Activated CD8-positive, alpha-beta memory T cell treated with anti-CD3 and anti-CD28 coated beads, Interleukin-2, amount 50 U/mL, for 1 hour (primary cell): ENCODE measurements around the gene CIRBP.
A peak's percentile ranks its signal among the peaks of the same experiment; 100 is the strongest.

Experiments used
- DNase-seq: peaks from one replicate; pipeline ENCODE4 v3.0.0-alpha.2; 2020; ENCODE audit errors: extremely low read depth

The CIRBP gene

DNA sequence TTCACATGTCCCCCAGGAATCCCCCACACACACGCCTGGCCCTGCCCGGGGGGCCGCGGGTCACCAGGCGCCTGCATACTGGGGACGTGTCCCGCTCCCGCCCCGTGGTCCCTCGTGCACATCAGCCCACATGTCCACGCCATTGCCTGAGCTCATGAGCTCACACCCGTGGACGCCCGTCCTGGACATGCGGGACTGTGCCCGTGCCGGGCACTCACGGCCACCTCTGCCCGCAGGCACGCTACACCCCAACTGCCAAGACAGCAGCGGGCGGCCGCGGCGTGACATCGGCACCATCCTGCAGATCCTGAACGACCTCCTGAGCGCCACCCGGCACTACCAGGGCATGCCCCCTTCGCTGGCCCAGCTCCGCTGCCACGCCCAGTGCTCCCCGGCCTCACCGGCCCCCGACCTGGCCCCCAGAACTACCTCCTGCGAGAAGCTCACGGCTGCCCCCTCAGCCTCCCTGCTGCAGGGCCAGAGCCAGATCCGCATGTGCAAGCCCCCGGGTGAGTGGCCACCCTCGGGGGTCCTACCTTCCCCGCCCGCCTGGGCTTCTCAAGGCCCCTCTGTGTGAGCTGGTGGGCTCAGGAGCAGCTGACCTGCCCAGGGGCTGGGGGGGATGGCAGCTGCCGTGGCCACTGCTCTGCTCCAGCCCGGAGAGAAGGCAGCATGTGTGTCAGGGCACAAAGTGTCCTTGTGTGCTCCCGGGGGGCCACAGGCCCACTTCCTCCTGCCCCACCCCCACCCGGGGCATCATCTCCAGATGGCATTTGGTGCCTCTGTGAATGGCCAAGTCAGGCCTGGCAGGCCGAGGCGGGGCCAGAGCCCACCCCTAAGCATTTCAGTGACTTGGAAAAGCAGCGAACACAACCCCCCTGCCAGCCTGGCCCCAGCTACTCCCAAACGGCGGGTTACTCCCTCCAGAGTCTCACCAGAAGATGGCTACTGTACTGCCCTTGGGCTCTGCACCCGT, 13.7 kb upstream of the CIRBP start:
- no peak for DNase-seq

DNA sequence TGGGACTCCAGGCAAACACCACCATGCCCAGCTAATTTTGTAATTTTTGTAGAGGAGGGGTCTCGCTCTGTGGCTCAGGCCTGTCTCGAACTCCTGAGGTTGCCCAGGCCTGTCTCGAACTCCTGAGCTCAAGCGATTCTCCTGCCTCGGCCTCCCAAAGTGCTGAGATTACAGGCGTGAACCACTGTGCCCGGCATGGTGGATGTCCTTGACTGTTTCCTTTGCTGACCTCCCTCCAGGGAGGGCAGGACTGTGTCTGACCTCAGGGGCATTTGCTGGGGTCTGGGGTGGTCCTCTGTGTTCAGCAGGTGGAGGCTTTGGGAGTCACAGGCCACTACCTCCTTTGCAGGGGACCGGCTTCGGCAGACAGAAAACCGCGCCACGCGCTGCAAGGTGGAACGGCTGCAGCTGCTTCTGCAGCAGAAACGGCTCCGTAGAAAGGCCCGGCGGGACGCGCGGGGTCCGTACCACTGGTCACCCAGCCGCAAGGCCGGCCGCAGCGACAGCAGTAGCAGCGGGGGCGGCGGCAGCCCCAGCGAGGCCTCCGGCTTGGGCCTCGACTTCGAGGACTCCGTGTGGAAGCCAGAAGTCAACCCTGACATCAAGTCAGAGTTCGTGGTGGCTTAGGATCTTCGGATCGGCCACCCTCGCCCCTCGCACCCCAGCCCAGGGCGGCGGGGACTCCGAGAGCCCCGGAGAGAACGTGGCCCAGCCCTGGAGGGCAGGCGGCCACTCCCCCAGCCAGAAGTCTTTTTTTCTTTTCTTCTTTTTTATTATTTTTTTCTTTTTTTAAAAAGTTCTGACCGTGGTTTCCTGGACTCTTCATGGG, 12.3 kb upstream of the CIRBP start:
- DNase-seq: no peak

DNA sequence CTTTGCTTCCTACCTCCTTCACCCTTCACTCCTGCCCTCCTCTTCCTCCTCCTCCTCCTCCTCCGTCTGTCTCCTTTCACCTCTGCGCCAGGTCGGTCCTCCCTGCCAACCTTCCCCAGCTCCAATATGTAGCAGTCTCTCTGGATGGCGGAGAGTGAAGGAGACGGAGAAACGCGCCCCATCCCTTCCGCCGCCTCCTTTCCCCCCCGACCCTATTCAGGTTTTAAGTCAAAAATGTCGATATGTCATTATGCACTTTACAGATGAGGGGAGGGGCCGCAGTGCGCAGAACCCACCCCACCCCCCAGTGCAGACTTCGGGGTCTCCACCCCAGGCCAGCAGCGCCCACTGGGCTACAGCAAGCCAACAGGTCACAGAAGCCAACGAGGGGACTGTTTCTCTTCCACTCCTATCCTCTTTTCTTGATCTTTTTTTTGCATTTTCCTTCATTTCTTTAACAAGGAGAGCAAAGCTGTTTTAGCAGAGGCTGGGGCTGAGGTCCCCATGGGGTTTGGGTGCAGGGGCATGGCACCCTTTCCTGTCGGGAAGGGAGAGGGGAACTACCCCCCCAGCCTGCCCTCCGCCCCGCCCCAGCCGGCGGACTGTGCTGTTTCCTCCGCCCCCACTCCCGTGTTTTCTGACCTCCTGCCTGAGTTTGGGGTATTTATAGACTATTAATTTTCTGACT, 11.5 kb upstream of the CIRBP start:
- no peak for DNase-seq

DNA sequence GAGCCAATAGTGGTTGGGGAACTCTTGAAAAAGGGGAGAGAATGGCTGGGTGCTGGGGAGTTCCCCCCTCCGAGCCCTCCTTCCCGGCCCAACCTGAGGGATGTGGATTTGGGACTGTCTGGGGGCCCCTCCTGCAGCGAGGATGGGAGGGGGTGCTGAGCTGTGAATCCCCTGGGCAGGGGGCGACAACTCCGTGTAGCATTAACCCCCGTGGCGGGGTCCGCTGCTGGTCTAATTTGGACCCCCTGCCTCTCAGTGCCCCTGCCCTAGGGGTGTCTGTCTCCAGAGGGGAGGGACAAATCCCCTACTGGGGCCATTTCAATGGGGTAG, 11.0 kb upstream of the CIRBP start:
- DNase-seq: no peak

DNA sequence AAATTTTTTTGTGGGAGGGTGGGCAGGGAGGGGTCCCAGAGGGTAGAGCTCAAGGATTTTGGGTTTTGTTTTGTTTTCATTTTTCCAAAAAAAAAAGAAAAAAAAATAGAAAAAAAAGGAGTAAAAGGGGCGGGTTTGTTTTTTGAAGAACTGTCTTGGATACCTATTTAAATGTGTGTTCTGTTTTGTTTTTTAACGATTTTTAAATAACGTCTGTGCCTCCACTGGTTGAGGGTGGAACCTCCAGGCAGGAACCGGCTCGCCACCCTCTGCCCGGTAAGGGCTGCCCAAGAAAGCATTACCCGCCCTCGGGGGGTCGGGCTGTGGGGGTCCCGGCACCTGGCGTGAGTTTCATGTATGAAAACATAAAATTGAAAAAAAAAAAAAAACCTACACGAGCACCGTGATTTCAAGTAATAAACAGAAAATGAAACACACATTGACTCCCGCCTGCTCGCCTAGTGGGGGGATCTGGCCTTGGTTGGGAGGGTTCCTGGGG, 10.4 kb upstream of the CIRBP start:
- DNase-seq: no peak

DNA sequence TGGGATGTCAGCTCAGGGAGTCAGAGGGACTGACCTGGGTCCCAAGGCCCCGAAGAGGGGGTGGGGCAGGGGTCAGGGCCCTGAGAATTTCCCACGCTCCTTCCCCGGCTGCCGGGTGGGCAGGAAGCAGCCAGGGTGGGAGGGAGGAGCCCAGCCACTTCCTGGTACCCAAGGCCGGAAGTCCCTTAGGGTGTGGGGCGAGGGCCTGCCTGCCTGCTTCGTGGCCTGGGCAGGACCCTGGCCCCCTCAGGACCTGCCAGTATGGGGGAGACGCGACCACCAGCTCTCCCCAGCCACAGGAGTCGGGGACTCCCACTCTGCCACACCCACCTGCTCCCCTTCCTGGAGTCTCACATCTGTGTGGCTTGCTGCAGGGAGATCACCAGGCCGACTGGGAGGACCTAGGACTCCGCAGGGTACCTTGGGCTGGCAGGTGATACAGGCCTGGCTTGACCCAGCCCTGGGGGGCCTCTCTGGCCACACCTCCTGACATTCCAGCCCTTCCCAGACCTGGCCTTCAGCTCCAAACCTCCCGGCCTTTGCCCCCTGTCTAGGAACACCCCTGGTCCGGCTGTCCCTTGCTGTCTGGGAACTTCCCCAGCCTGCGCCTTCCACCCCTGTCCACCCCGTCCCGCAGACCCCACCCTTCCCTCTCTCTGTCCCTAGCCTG, 9.8 kb upstream of the CIRBP start:
- no peak for DNase-seq

DNA sequence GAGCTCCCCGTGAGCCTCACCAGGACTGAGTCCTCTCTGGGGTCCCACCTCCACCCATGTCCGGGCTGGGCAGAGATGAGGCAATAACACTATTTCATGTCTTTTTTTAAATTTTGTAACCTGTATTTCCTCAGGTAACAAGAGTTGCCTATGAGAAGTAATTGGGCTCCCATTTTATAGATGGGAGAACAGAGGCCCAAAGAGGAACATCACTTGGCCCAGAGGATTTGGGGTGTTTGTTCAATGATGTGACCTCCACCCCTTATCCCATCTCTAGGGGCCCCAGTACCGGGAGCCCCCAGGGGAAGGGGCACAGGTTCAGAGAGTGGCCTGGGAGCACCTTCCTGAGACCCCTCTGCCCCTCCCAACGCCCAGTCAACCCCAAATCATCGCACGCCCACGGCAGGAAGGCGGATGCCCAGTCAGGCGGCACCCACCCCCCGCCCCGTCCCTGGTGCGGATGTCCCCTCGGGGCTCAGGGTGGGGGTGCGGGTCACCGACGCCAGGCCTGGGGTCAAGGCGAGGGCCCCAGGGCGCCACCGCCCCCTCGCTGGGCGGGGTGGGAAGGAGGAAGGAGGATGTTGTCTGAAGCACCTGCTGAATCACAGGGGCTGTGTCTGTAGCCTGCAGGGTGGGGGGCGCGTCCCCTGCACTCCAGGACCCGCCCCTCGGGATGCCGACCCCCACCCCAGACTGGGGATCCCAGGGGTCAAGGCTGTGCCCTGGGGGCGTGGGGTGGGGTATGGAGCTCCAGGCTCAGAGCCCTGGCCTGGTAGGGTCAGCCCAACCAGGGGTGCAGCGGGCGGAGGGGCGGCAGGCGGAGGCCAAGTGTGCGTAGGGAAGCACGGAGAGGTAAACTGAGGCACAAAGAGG, 9.0 kb upstream of the CIRBP start:
- no peak for DNase-seq

DNA sequence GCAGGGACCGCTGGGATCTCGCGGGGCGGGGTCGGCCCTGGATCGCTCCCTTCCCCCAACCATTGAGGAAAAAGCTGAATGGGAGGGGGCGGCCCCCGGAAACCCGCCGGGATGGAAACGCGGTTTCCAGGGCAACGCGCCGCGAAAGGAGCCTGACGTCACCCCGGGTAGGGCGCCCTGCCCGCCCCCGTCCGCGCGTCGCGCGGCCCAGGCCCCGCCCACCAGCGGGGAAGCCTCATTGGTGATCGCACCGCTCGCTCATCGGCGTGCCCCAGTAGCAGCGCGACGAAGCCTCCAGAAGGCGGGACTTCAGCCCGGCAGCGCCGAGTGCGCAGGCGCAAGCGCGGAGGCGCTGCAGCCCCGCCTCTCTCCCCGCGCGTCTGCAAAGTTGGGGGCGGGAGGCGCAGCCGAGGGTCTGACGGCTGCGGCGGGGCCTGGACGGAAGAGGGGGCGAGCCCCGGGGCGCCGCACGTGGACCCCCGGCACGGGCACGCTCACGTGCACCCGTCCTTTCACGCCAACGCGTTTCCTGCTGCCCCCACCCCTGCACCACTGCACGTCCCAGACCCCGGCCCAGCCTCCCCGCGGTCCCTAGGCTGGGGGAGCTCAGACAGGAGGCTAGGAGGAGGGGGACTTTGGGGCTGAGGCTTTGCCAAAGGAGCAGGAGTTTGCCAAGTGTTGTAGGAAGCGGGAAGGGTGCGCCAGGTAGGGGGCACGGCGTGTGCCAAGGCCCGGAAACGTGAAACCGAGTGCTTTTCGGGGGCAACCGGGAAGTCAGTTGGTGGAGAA, 8.2 kb upstream of the CIRBP start:
- DNase-seq: peak; percentile 94

DNA sequence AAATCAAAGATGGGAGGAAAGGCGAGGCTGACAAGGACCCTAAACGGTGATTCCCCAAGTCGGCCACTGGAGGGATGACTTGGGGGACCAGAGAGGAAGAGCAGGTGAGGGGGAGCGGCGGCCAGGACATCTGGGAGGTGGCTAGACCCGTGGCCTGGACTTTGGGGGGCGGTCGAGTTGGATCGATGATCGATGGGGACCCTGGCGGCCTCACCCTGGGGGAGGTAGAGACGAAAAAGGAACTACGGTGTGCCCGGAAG, 7.7 kb upstream of the CIRBP start:
- DNase-seq: no peak

DNA sequence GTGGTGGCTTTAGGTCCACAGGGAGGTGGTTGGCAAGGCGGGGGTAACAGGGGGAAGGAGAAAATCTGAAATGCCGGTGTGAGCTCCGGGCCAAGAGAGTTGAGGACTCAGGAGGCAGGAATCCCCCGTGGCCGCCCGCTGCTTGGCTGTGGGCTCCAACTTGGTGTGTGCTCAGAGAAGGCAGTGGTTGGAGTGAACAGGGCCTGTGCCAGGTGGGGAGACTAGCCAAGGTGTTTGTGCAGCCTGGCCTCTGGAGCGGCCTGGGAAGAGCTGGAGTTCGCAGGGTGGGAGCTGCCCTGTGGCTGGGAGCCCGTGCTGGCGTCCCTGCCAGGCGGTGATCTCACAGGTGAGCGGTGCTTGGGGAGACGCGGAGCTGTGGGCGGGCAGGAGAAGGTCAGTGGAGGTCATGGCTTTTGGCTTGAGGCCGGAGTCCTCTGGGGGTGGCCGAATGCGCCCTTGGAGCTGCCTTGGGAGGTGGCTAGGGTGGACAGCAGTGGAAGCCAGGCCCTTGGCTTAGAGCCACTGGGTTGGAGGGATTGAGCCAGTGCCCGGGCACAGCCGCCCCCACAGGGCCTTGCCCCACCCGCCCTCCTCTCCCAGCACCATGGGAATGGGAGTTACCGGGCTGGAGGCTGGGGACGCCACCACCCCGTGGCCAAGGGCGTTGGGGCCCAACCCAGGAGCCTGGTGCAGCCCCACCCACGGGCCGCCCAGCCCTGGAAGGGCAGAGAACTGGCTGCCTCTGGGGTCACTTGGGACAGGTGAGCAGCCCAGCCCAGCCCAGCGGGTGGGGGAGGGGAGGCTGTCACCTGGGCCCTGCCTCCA, 7.1 kb upstream of the CIRBP start:
- no peak for DNase-seq

DNA sequence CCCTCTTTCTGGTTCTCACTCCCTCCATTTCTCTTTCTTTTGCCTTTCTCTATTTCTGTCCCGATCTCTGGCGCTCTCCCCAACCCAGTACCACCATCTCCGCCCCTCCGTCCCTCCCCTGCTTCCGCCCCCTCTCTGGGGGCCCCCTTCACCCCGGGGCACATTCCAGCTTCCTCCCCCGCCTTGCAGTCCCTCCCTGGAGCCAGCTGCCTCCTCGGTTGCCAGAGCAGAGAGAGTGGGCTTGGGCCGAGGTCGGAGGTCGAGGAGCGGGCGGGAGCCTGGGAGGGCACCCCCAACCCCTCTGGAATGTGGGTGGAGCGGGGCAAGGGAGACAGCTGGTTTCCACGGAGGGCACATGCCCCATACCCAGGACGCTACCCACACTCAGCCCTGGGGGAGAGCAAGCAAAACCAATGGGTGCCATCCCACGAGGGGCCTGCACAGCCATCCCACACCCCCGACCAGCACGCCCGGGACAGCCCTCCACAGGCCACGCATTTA, 6.5 kb upstream of the CIRBP start:
- no peak for DNase-seq

DNA sequence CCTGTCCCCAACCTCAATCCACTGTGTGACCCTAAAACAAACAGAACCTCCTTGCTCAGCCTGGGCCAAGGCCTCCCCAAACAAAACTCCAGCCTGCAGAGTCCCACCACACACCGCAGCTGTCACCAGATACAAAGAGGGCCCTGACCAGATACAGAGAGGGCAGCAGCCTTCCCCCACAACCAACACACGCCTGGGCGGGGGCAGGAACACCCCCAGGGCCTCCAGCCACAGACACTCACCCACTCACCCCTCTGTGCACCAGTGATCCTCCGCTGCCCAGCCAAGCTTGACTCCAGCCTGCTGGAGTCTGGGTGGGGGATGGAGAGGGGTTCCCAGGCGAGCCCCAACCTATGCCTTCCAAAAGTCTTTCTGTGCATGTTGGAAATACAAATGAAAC, 5.9 kb upstream of the CIRBP start:
- DNase-seq: no peak

DNA sequence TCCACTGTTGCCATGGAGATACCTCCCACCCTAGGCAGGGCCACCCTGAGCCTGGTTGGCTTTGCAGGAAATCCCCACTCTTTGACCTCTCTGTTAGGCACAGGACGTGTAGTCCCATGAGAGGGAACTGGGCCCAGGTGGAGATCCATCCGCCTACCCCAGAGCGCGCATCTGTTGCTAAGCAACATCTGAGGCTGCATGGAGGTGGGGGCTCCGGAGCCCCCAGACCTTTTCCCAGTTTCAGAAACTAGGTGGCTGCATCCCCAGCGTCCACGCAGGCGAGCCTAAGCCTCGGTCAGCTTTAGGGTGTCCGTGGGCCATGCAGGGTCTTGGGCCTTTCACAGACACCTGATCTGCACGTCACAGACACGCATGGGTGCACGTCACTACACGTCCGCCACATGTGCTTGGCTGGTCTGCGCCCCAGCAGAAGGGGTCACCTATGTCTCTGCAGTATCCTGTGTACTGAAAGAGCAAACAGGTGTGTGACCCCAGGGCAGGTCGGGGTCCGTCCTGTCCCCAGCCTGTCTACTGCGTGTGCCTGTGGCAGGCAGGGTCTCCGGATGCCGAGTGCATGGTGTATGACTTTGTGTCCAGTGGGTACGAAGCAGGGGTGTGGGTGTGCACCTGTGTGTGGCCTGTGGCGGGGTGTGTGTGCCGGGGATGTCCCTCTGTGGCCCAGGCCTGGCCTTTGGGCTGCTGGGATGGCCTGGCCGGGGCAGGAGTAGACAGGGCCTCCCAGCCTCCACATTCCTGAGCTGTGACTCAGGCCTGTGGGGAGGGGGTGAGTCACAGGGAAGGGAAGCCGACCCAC, 4.1 kb upstream of the CIRBP start:
- DNase-seq: no peak

DNA sequence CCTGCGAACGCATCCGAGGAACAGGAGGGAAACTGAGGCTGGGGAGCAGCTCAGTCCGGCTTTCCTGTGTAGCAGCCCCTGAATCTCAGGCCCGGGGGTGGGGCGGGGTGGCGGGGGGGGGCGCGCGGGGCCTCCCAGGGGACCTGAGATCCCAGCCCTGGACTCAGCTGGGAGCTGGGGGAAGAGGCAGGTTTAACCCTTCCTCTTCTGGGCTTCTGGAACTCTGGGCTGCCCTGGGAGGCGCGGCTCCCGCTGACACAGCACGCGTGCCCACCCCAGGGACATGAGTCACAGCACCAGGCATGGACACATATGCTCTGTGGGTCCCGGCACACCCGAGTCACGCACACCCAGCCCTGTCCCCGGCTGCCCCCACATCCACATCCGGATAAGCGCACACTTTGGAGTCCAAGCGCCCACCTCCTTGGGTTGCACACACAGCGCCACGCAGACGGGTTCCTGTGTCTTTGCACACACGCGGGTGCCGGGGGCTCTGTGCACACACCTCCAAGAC, 3.5 kb upstream of the CIRBP start:
- no peak for DNase-seq

DNA sequence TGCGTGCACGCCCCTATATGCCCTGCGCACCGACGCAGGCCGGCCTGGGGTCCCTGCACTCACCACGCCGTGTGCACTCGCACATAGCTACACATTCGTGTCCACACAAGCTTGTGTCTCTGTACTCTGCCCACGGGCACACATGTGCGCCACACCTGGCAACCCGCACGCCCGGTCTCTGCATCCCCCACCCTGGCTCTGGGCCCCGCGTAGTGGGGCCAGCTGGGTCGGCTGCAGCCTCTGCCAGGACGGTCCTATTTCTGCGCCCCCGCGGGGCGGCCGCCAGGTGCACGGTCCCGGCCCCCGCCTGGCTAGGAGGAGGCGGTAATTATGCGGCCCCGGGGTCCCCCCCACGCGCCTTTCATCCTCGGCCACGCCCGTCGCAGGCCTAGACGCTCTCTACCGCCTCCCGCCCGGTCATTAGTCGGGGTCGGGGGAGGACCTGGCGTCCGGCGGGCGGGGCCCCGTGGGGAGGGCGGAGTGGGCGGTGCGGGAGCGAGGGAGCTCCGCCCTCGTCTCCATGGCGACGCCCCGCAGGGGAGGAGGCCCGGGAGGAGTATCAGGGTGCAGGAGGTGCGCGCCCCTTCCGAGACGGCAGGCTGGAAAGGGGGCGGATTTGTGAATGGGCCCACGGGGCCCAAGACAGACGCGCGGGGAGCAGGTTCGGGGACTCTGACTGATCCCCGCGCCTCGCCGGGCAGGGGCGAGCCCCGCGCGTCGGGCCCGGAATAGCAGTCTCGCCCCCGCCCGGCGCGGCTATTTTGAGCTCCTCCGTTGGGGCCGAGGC, 2.8 kb upstream of the CIRBP start:
- no peak for DNase-seq

DNA sequence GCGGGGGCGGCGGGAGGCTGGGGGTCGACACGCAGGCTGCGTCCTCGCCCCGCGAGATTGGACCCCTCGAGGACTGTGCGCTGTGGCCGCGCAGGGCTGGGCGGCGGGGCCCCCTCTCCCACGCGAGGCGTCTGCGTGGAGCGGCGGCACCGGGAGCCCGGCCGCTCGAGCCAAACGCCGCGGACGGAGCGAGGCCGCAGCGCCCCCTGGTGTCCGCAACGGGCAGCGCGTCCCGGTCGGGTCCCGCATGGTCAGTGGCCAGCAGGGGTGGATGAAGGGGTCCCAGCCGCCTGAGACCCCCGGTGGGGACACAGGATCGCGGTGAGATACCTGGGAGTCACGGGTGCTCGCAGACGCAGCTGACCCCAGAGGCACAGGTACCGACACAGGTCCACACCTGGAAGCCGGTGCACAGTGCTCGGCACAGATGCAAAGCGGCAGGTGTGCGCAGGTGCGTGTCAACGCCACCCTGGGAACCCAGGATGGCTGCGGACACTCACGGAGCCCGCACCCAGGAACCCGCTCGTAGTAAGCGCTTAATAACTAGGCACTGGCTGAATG, 2.1 kb upstream of the CIRBP start:
- DNase-seq: no peak
